Measurements from ENCODE around the gene ZNF865. TPM values are rescaled to one million over a fixed set of nuclear protein-coding genes. Genes with fewer than 3 reads are reported as not detected.

Gene ZNF865
- total RNA-seq, 4 donors from 2014 or later: 8.6 to 18.9 (median 14.3) TPM

DNA sequence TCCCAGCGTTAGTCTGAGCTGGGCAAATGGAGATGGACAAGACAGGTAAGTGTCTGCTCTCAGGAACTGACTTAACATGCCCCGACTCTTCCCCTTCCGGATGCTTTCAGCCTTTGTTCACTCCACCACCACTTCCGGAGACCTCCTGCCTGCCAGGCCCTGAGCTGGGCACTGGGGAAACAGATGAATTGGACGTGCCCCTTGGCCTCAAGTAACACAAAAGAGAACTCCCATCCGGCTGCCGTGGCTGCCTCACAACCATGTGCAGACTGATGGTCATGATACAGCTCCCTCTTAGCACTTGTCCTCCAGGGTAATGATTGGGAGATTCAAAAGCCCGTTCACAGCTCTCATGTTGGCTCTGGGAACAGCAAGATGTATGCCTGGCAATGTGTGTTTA is 12.0 kb downstream of the ZNF865 start:
- H3K4me3 ChIP-seq: no peak overlapping the region
- DNase-seq: no peak
- H3K27me3 ChIP-seq: no peaks in the 10 kb centered on the region
- H3K4me1 ChIP-seq: no peaks in the 10 kb centered on the region
- TF ChIP-seq, protein P1, sequence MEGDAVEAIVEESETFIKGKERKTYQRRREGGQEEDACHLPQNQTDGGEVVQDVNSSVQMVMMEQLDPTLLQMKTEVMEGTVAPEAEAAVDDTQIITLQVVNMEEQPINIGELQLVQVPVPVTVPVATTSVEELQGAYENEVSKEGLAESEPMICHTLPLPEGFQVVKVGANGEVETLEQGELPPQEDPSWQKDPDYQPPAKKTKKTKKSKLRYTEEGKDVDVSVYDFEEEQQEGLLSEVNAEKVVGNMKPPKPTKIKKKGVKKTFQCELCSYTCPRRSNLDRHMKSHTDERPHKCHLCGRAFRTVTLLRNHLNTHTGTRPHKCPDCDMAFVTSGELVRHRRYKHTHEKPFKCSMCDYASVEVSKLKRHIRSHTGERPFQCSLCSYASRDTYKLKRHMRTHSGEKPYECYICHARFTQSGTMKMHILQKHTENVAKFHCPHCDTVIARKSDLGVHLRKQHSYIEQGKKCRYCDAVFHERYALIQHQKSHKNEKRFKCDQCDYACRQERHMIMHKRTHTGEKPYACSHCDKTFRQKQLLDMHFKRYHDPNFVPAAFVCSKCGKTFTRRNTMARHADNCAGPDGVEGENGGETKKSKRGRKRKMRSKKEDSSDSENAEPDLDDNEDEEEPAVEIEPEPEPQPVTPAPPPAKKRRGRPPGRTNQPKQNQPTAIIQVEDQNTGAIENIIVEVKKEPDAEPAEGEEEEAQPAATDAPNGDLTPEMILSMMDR (IDR thresholded peaks at IDR 0.05): no peak
- TF ChIP-seq POLR2A (IDR thresholded peaks at IDR 0.05): no peak
- no peaks in the 10 kb centered on the region for H3K9me3 ChIP-seq
- no peak overlapping the region for H3K27ac ChIP-seq
- H3K36me3 ChIP-seq: peaks cover 0 to 53% (median 0%) of the 10 kb centered on the region in 3 donors

DNA sequence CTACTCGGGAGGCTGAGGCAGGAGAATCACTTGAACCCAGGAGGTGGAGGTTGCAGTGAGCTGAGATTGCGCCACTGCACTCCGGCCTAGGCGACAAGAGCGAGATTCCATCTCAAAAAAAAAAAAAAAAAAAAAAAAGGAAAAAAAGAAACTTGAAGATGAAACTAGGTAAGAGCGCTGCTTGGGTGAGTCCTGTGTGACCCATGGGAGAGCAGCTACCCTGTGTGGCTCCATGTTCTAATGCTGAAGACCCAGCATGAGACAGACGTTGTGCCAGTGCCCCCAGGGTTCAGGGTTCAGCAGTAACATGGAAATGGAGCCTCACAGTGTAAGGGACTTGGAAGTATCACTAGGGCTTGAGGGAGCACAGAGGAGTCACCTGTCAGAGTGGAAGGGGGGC is 13.0 kb downstream of the ZNF865 start:
- H3K4me1 ChIP-seq: no peaks in the 10 kb centered on the region
- H3K27ac ChIP-seq: peak overlapping the region in 1 of 4 donors; percentile 0
- H3K9me3 ChIP-seq: no peaks in the 10 kb centered on the region
- no peak for DNase-seq
- no peak overlapping the region for H3K4me3 ChIP-seq
- H3K27me3 ChIP-seq: no peaks in the 10 kb centered on the region
- H3K36me3 ChIP-seq: peaks cover 0 to 54% (median 0%) of the 10 kb centered on the region in 3 donors
- TF ChIP-seq POLR2A (IDR thresholded peaks at IDR 0.05): no peak
- TF ChIP-seq, protein P1 (IDR thresholded peaks at IDR 0.05): no peak

DNA sequence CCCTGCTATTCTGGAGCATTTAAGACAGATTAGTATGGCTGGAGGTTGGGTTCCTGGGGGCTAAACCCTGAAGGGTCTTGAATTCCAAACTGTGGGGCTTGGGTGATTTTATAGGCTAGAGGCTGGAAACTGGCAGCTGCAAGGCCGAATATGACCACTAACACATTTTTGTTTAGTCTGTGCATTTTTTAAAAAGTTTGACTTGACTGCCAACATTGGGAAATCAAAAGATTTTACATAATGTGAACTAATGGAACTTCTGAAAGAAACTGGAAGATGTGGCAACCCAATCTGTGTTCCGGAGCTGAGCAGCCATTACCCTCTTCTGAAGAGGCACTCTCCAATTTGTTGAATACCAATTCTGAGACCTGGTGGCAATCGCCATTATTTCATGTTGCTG is 13.8 kb downstream of the ZNF865 start:
- H3K4me3 ChIP-seq: no peak overlapping the region
- H3K4me1 ChIP-seq: no peaks in the 10 kb centered on the region
- H3K27me3 ChIP-seq: no peaks in the 10 kb centered on the region
- TF ChIP-seq POLR2A (IDR thresholded peaks at IDR 0.05): no peak
- TF ChIP-seq, protein P1 (IDR thresholded peaks at IDR 0.05): no peak
- peak overlapping the region in 1 of 4 donors; percentile 0 for H3K27ac ChIP-seq
- DNase-seq: no peak
- peaks cover 0 to 46% (median 0%) of the 10 kb centered on the region in 3 donors for H3K36me3 ChIP-seq
- H3K9me3 ChIP-seq: no peaks in the 10 kb centered on the region

DNA sequence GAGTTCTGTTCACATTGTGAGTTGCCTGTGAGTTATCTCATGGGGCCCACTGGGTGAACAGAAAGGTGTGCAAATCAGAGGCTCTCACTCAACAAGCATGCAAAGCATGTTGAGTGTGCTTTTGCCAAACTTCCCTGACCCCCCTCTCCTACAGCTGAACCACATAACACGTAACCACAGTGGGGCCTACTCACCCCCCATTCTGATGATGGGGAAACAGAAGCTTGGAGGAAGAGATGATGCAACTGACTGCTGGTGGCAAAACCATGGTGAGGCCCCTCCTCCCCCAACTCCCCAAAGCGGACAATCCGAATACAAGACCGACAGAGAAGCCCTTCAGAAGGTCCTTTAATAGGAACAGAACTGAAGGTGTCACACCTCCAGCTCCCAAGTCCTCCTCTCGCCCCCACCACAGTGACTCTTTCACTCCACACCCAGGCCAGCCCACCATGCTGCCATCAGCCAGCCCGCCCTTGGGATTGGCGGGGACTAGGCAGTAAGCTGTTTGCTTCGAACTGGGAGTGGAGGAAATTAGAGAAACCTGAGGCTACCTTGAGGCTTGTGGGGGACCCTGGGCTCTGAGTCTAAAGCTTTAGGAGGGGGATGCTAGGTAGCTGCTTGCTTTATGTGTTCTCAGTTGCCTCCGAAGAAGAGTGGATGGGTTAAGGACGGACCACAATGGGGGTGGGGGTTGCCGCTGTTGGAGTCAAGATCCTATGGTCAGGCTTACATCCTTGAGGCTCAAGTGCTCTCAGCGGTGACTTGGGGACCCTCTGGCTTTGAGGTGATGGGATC is 15.2 kb downstream of the ZNF865 start:
- Histone ChIP-seq H3K27me3 (no peaks in the 10 kb centered on the region), H3K36me3 (peaks cover 0 to 34% (median 0%) of the 10 kb centered on the region in 3 donors), H3K27ac (no peak overlapping the region), H3K4me3 (no peak overlapping the region), H3K4me1 (peaks cover 0 to 6% (median 0%) of the 10 kb centered on the region in 4 donors), H3K9me3 (no peaks in the 10 kb centered on the region)
- no peak for TF ChIP-seq POLR2A (IDR thresholded peaks at IDR 0.05)
- TF ChIP-seq, protein P1 (IDR thresholded peaks at IDR 0.05): no peak
- DNase-seq: no peak

DNA sequence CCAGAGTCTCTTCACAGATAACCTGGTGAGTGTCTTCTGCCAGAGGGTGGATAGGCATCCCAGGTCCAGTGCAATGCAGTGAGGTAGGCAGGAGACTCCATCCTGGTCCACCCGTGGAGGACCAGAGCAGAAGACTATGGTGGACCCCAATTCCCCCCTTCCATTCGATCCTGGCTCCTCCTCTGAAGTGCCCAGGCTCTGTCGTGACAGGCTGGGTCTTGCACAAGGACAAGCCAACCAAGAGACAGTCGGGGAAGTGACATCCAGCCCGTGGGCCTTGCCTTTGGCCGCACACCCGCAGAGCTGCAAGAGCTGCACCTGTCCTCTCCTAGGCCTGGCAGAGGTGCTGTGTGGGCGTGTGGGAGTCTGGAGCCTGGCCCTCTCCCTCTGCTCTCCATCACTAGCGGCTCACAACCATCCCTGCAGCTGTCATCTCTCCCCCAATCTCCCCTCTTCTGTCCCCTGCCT is 15.8 kb downstream of the ZNF865 start:
- no peak overlapping the region for H3K4me3 ChIP-seq
- no peak for DNase-seq
- peaks cover 0 to 6% (median 0%) of the 10 kb centered on the region in 4 donors for H3K4me1 ChIP-seq
- no peak overlapping the region for H3K27ac ChIP-seq
- H3K27me3 ChIP-seq: no peaks in the 10 kb centered on the region
- TF ChIP-seq, protein P1 (IDR thresholded peaks at IDR 0.05): no peak
- TF ChIP-seq POLR2A (IDR thresholded peaks at IDR 0.05): no peak
- peaks cover 0 to 28% (median 0%) of the 10 kb centered on the region in 3 donors for H3K36me3 ChIP-seq
- no peaks in the 10 kb centered on the region for H3K9me3 ChIP-seq

Measured in Peyer's patch (tissue), 4 donors.